DMS114 treated with DMSO at 0.1 percent for 48 hours (cell line): ENCODE results near the gene PTPRN.
A peak's percentile ranks its signal among the peaks of the same experiment; 100 is the strongest.
"Not testable (repeated sequence)": the region's sequence is repeated elsewhere in the genome, so short reads cannot be mapped to it uniquely, and the experiment has no call there.

Experiments used
- DNase-seq: peaks from one replicate; lab custom pipeline; 2025; ENCODE audit not compliant: unreplicated experiment; lab: John Stamatoyannopoulos, UW

Gene PTPRN

DNA sequence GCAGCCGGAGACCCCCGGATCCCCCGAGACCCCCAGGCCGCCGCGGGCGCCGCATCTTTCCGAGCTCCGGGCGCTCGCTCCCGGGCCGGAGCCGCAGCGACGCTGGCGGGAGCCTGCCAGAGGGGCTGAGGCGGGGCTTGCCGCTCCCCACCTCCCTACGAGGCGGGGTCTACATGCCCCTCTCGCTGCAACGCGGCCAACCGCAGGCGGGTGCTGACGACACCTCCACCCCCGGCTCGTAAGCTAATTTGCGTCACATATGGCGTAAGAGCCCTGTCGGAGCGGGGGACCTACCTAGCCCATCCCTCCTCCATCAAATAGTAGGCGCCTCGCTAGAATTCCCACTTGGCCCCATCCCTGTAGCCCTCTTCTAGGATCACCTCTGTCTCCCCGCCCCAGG lies at the start of gene PTPRN:
Gene PTPRN, minus strand, starts transcription at position 124 of the 400 bp plus-strand sequence. Its CDS starts 69 bp downstream, at position 55.
- peak; percentile 37 for DNase-seq

DNA sequence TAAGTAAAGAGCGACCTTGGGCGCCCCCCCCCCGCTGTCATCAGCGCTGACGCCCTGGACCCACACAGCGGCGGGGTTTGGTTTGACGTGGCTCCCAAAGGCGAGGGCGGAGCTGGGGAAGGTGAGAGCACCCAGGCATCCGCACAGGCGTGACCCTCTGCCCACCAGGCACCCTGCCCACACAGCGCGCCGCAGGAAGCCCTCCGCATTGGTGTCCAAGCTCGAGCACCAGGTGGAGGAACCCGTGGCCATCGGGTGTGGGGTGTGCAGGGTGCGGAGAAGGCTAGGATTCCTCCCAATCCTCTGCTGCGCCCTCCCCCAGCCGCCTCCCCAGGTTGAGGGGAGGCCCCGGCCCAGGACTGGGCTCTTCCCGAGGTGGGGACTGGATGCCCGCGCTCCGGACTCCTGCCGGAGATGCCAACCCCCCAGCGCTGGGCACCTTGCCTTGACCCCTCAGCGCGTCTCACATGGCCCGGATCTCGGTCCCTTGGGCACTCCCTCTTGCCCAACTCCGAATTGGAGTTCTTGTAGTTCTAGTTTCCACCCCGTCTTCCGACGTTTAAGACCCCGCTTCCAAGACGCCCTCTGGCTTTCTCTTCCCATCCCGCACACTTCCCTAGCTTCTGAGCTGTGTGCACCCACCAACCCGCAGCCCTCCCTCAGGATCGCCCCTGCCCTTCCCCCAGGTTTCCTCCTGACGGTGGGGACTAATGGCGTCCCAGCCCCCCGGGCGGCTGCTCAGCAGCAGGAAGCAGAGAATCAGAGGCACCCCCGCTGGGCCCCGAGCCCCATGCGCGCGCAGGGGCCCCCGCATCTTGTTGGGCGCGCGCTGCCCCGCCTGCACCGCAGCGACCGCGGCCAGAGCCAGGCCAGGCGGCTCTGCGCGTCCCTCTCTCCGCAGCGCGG lies 49.2 kb upstream of the PTPRN start:
- no peak for DNase-seq

DNA sequence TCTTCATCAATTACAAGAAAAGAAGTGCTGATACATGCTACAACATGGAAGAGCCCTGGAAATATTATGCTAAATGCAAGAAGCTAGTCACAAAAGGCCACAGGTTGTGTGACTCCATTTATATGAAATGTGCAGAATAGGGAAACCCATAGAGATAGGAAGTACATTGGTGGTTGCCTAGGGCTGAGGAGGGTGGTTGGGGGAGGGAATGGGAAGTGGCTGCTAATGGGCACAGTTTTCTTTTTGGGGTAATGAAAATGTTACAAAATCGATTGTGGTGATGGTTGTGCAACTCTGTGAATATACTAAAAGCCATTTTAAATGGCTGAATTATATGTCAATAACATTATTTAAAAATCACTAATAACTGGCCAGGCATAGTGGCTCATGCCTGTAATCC lies 47.6 kb upstream of the PTPRN start:
- DNase-seq = no peak

DNA sequence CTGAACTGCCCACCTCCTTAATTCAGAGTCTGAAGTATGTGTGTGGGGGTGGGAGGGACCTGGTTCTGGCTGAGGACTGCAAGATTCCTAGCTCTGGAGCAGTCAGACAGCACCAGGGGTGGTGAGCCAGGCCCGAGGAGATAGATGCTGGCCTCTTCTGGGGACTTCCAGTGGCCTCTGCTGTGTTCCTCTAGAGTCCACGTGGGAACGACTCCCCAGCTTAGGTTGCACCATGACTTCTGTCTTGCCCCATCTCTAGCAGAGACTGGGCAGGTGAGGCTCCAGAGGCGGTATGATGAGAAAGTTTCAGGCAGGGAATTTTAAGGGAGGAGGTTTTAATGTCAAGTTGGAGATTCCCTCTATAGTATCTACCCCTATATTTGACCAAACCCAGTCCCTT lies 45.4 kb upstream of the PTPRN start:
- DNase-seq = no peak

DNA sequence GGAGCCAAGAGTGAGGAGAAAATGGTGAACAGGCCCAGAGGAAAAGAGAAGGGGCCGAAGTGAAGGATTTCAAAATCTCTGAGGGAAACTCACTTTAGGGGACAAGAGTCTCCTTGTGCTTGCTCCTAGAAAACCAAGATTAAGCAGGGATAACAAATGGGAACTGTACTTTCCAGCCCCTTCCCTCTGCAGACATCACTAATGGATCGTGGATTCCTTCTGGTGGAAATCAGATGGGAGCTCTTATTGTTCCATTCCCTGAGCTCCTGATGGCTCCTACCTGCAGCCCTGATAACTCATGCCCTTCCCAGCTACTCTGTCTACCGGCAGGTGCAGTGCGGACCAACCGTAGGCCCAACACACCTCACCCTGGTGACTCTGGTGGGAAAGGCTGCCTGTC lies 43.9 kb upstream of the PTPRN start:
- no peak for DNase-seq

DNA sequence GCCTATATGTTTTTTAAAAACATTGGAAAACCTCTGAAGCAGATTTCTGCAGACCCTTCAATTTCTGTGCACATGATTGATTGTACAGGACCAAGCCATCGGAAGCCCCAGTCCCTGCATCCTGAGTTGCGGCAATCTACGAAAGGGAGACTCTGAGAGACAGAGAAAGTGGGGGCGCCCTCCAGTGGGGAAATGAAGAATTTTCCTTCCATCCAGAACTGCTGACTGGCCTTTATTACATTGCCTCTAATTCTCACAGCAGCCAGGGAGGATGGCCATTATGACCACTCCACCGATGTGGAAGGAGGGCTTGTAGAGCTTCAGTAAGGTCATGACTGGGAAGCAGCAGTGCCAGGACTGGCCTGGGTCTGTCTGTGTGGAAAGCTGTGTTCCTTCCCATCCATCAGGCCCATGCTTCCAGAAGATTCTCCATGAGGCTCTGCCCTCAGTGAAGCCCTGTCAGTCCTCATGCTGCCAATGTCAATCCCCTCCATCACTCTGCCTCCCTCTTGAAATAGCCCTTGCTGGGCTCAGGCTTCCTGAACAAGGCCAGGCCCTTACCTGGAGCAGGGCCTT lies 43.3 kb upstream of the PTPRN start:
- DNase-seq = no peak

DNA sequence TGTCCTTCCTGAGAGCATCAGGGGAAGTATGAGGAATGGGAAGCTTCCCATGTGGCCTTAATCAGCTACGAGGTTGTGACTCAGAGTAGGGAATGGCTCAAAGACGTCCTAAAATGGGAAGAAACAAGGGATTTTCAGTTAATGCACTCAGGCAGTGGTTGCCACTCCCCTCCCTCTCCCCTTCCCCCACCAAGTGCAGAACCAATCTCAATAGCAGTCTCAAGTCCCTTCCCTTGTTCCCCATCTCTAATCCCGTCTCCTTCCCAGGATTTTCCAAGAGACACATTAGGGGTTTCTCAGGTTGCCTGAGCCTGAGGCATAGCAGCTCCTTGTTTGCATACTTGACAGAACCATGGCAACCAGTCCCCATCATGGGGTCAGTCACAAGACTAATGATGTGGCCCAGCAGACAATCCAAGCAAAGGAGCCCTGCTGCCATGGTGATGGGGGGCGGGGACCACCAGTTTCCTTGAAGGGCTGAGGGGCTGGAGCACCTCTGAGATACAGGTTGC lies 41.6 kb upstream of the PTPRN start:
- DNase-seq = no peak

DNA sequence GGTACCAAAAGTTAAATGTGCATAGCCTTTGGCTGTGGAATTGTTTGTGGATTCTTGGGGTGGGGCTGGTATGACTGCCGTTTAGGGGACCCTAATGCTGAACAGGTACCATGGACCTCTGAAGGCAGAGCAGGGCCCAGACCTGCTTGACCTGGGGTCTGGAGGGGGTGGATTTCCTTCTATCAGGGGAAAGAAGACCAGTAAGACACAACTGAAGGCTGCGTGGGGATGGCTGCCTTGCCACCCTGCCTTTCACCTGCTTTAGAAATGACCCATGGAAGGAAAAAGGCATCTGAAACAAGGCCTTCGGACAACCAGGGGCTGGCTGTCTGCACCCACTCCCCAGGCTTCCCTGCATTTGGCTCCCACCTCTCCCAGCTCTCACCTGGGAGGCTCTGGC lies 41.0 kb upstream of the PTPRN start:
- no peak for DNase-seq

DNA sequence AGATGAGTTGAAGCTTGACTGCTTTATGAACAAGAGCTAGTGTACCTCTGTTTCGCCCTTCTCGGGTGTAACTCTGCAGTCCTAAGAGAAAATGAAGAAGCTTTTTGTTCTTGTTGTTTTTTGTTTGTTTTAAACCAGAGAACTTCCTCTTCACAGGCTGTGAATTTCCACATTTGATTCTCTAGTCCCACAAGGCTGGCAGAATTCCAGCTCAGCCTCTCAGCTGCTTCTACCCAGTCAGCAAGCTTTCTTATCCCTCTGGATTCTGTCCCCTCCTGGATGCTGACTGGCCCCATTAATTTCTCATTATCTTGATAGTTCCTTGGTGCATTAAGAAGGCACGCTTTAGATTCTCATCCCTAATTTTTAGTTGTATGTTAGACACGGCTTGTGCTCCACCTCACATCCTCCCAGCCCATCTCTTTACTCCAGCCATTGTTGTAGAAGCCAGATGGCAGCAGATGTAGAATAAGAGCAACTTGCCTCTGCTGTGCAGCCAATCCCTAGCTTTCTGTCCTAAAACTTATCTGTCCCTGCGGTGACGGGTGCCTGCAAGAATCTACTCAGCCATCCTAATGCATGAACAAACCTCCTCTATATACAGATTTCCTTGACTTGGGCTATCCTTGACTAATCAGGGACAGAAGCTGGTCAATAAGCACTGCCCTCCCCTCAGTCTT lies 35.7 kb upstream of the PTPRN start:
- DNase-seq = no peak

DNA sequence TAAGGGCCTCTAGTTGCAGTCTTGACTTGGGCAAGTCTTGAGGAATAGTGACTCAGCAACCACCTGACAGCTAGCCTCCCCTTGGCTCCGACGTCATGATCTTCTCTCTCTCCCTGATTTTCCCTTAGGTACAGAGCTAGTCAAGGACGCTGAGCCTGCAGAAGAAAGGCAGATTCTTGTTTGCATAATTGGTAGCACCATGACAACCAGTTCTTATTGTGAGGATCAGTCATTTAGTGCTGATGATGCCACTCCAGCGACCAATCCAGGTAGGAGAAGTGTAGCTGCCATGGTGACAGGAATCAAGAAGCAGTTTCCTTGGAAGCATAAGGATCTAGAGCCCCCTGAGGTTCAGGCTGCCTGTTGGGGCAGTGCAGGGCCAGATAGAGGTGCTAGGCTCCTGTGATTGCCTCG lies 26.2 kb upstream of the PTPRN start:
- DNase-seq = no peak

DNA sequence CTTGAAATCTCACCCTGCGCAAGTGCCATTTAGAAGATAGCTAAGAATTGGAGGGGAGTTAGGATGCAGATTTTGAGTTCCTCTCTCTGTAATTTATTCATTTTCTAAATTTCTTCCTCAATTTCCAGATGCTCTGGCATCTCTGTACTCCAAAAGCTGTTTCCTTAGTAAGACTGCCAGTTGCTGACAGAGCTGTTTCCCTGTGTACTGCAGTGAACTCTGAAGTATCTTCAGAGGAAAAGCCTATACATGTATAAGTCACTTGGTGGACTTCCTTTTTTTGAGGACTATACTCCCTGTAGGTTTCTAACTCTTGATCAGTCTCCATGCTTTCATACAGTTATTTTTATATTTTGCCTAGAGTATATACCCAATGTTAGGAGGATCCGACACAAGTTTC lies 24.9 kb upstream of the PTPRN start:
- no peak for DNase-seq

DNA sequence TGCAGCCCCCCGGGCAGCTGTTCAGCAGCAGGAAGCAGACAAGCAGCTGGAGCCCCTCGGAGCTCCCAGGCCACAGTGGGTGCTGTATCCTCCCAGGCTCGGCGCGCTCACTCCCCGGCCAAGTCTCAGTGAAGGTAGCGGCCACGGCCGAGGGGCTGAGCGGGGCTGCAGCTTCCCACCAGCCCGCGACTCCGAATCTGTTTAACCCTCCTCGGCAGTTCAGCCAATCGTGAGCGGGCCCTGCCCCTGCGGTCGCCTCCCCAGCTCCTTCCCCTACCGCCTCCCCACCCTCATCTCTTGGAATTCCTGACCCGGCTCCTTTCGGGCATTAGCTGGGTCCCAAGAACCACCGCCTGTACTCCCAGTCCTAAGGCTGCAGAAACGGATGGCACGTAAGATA lies 23.3 kb upstream of the PTPRN start, which contains the start of gene RESP18:
Gene RESP18, minus strand, starts transcription at position 203 of the 400 bp plus-strand sequence.
- no peak for DNase-seq

DNA sequence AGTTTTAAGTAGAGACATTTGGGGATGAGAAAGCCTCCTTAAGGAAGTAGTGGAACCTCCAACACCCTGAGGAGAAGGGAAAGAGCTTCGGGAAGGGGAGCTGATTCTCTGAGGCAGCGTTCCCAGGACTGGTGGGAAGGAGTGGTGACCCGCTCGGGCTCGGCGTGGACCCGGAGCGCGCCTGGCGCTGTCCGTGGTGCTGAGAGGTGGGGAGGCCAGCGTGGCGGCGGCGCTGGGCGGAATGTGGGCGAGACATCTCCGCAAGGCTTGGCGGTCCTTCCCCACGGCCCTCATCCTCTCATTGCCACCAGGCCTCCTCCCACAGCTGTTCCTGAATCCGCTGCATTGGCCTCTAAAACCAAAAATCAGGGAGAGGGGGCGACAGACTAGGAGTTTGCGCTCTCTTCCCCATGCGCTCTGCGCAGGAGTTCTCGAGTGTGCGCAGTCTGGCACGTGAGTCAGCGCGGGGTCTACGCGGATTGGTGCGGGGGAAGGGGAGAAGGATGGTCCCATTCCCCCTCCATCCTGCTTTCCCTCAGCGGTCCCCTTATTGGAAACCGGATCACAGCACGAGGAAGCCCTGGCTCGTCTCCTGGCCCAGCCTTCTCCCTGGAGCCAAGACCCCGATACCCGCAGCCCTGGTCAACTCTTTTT lies 22.5 kb upstream of the PTPRN start:
- DNase-seq = no peak

DNA sequence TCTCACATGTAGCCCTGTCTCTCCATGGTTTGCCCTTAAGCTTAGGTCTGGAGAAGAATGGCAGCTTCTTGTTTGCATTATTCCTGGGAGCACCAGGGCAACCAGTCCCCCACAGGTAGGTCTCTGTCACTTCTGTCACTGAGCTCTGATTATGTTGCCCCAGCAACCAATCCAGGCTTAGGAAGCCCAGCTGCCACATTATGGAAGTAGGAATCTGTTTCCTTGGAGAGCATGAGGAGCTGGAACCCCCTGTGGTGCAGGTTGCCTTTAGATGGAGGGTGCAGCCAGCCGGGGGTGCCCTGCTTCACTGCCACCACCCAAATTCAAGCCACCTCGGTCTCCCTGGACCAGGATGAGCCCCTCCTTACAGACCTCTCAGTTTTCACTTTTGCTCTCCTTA lies 18.5 kb upstream of the PTPRN start:
- DNase-seq = no peak

DNA sequence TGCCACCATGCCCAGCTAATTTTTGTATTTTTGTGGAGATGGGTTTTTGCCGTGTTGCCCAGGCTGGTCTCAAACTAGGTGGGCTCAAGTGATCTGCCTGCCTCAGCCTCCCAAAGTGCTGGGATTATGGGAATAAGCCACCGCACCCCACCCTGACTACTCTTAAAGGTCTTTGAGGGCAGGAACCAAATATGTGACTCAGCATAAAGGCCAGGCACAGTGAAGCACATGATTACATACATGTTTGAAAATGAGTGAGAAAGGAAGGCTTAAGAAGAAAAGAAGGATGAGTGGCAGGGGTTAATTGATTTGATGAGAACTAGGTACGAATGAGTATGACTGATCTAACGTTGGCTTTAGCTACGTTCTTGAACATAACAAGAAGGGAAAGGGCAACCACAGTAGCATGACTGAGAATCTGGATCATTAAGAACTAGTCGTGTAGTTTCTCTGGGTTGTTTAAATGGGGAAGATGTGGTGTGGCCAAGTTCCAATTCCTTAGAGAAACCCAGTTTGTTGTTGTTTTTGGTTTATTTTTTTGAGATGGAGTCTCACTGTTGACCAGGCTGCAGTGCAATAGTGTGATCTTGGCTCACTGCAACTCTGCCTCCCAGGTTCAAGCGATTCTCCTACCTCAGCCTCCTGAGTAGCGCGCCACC lies 16.6 kb upstream of the PTPRN start:
- no peak for DNase-seq

DNA sequence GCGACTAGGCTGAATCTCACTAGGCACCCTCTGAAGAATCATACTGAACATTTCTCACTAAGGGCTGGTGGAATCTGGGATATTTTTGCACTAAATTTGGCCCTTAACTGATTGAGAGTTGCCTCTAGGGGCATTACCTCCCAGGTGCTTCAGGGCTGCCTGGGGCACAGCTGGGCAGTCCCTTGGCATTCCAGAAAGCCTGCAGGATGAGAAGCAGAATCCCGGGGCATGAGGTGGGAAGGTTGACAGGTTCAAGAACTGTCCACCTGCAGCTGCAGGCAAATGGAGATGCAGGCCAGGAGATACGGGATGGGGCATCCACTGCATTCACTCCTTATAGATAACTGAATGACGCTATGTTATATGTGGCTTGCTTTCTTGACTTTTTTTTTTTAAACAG lies 15.9 kb upstream of the PTPRN start:
- DNase-seq = no peak

DNA sequence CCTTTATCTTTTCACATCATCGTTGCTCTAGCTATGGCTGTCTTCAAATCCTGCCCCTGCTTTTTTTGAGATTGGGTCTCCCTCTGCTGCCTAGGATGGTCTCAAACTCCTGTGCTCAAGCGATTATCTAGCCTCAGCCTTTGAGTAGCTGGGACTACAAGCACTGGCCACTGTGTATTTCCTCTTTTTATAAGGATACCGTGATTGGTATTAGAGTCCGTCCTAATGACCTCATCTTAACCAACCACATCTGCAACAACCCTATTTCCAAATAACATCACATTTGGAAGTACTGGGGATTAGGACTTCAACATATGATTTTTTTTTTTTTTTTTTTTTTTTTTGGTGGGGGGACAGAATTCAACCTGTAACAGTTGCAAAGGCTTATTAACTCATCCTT lies 14.2 kb upstream of the PTPRN start:
- no peak for DNase-seq

DNA sequence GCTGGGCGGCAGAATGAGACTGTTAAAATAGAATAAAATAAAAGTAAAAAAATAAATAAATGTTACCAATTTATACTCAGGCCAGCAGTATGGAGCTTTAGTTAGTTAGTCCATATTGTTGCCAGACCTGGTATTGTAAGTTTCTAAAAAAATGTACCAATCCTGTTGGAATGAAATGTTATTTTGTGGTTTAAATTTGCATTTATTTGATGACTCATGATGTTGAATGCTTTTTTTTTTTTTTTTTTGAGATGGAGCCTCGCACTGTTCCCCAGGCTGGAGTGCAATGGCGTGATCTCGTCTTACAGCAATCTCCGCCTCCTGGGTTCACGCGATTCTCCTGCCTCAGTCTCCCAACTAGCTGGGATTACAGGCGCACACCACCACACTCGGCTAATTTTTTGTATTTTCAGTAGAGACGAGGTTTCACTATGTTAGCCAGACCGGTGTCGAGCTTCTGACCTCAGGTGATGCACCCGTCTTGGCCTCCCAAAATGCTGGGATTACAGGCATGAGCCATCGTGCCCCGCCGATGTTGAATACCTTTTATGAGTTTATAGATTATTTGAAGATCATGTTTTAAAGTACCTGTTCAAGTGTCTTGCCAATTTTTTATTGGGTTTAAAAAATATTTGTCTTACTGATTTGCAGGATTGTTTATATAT lies 5.7 kb upstream of the PTPRN start:
- no peak for DNase-seq

DNA sequence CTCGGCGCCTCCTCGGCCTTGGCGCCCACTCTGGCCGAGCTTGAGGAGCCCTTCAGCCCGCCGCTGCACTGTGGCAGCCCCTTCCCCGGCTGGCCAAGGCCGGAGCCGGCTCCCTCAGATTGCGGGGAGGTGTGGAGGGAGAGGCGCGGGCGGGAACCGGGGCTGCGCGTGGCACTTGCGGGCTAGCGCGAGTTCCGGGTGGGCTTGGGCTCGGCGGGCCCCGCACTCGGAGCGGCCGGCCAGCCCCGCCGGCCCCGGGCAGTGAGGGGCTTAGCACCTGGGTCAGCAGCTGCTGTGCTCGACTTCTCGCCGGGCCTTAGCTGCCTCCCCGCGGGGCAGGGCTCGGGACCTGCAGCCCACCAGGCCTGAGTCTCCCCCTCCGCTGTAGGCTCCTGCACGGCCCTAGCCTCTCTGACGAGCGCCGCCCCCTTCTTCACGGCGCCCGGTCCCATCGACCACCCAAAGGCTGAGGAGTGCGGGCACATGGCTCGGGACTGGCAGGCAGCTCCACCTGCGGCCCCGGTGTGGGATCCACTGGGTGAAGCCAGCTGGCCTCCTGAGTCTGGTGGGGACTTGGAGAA lies 3.6 kb upstream of the PTPRN start:
- DNase-seq = not testable (repeated sequence)
